ENCODE data around the gene ACO1.

ACO1 gene

GRCh38 chr9:32344551-32345182, 39.8 kb upstream of the ACO1 start:
- TF ChIP-seq GLIS2 (tag by site-specific recombination; IDR thresholded peaks at IDR 0.05) (no peak), ZSCAN23 (tag by site-specific recombination; IDR thresholded peaks at IDR 0.05) (no peak), ZNF132 (tag by site-specific recombination; IDR thresholded peaks at IDR 0.05; ENCODE audit: borderline replicate concordance) (no peak), ZNF169 (tag by site-specific recombination; IDR thresholded peaks at IDR 0.05) (no peak), ZNF140 (tag by site-specific recombination; IDR thresholded peaks at IDR 0.05) (no peak), ZBTB17 (tag by site-specific recombination; IDR thresholded peaks at IDR 0.05) (no peak), ZNF785 (tag by site-specific recombination; IDR thresholded peaks at IDR 0.05) (no peak), ZNF510 (tag by site-specific recombination; IDR thresholded peaks at IDR 0.05; ENCODE audit: insufficient replicate concordance) (no peak), KLF1 (tag by site-specific recombination; IDR thresholded peaks at IDR 0.05) (no peak), ZNF549 (tag by site-specific recombination; IDR thresholded peaks at IDR 0.05) (no peak), ZNF404 (tag by site-specific recombination; IDR thresholded peaks at IDR 0.05) (no peak), ZBTB1 (tag by site-specific recombination; IDR thresholded peaks at IDR 0.05) (no peak), ZNF571 (tag by site-specific recombination; IDR thresholded peaks at IDR 0.05) (no peak), SP2 (tag by site-specific recombination; IDR thresholded peaks at IDR 0.05) (no peak), GLI2 (tag by site-specific recombination; IDR thresholded peaks at IDR 0.05; ENCODE audit: borderline replicate concordance, low read depth) (no peak), ZNF24 (tag by site-specific recombination; IDR thresholded peaks at IDR 0.05) (no peak)
- TF ChIP-seq, protein P1, sequence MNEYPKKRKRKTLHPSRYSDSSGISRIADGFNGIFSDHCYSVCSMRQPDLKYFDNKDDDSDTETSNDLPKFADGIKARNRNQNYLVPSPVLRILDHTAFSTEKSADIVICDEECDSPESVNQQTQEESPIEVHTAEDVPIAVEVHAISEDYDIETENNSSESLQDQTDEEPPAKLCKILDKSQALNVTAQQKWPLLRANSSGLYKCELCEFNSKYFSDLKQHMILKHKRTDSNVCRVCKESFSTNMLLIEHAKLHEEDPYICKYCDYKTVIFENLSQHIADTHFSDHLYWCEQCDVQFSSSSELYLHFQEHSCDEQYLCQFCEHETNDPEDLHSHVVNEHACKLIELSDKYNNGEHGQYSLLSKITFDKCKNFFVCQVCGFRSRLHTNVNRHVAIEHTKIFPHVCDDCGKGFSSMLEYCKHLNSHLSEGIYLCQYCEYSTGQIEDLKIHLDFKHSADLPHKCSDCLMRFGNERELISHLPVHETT (tag by site-specific recombination; IDR thresholded peaks at IDR 0.05): no peak
- TF ChIP-seq, protein P2, sequence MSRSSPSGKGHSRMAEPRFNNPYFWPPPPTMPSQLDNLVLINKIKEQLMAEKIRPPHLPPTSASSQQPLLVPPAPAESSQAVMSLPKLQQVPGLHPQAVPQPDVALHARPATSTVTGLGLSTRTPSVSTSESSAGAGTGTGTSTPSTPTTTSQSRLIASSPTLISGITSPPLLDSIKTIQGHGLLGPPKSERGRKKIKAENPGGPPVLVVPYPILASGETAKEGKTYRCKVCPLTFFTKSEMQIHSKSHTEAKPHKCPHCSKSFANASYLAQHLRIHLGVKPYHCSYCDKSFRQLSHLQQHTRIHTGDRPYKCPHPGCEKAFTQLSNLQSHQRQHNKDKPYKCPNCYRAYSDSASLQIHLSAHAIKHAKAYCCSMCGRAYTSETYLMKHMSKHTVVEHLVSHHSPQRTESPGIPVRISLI (tag by site-specific recombination; IDR thresholded peaks at IDR 0.05): no peak
- H3K36me3 ChIP-seq (ENCODE audit: control insufficient read depth in 2 of 2, insufficient read depth in 1 of 2, low read length in 2 of 2): no peaks in the 10 kb centered on the region
- H3K9me3 ChIP-seq (ENCODE audit: control insufficient read depth, insufficient read depth, low read depth, low read length): no peaks in the 10 kb centered on the region
- H3K4me1 ChIP-seq (ENCODE audit: control insufficient read depth, insufficient read depth, low read length): no peaks in the 10 kb centered on the region
- H3K4me3 ChIP-seq (ENCODE audit: low read depth, low read length): no peak overlapping the region
- ChIA-PET POLR2A (no interaction called here), CTCF (no interaction called here)
- no peak overlapping the region for H3K27ac ChIP-seq (ENCODE audit: extremely low read depth, low read depth, low read length)

DNA sequence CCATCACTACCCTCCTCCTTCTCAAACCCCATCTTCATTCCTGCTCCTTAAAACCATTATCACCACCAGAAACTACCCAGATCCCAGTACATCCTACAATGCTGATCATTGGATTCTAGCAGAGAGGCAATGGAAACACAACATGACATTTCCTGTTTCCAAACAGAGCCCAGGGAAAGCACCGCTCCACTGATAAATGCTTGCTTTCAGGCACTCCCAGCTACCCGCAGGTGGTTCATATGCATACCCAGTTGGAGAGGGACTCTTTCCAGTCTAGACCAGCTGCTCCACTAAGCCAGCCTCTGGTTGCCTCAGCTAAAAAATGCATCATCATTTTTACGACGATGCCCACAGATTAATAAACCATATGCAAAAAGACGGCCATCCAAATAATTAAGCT, 39.2 kb upstream of the ACO1 start:
- ChIA-PET POLR2A (no interaction called here), CTCF (no interaction called here)
- TF ChIP-seq, protein P3, sequence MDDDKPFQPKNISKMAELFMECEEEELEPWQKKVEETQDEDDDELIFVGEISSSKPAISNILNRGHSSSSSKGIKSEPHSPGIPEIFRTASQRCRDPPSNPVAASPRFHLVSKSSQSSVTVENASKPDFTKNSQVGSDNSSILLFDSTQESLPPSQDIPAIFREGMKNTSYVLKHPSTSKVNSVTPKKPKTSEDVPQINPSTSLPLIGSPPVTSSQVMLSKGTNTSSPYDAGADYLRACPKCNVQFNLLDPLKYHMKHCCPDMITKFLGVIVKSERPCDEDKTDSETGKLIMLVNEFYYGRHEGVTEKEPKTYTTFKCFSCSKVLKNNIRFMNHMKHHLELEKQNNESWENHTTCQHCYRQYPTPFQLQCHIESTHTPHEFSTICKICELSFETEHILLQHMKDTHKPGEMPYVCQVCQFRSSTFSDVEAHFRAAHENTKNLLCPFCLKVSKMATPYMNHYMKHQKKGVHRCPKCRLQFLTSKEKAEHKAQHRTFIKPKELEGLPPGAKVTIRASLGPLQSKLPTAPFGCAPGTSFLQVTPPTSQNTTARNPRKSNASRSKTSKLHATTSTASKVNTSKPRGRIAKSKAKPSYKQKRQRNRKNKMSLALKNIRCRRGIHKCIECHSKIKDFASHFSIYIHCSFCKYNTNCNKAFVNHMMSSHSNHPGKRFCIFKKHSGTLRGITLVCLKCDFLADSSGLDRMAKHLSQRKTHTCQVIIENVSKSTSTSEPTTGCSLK (tag by site-specific recombination; IDR thresholded peaks at IDR 0.05): no peak
- TF ChIP-seq, protein P4, sequence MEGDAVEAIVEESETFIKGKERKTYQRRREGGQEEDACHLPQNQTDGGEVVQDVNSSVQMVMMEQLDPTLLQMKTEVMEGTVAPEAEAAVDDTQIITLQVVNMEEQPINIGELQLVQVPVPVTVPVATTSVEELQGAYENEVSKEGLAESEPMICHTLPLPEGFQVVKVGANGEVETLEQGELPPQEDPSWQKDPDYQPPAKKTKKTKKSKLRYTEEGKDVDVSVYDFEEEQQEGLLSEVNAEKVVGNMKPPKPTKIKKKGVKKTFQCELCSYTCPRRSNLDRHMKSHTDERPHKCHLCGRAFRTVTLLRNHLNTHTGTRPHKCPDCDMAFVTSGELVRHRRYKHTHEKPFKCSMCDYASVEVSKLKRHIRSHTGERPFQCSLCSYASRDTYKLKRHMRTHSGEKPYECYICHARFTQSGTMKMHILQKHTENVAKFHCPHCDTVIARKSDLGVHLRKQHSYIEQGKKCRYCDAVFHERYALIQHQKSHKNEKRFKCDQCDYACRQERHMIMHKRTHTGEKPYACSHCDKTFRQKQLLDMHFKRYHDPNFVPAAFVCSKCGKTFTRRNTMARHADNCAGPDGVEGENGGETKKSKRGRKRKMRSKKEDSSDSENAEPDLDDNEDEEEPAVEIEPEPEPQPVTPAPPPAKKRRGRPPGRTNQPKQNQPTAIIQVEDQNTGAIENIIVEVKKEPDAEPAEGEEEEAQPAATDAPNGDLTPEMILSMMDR (tag by site-specific recombination; IDR thresholded peaks at IDR 0.05): no peak
- TF ChIP-seq ZNF391 (tag by site-specific recombination; IDR thresholded peaks at IDR 0.05; ENCODE audit: borderline replicate concordance, low read depth): no peak
- Histone ChIP-seq H3K4me3 (ENCODE audit: low read depth, low read length) (no peak overlapping the region), H3K27ac (ENCODE audit: extremely low read depth, low read depth, low read length) (no peak overlapping the region), H3K4me1 (ENCODE audit: control insufficient read depth, insufficient read depth, low read length) (no peaks in the 10 kb centered on the region), H3K9me3 (ENCODE audit: control insufficient read depth, insufficient read depth, low read depth, low read length) (no peaks in the 10 kb centered on the region), H3K36me3 (ENCODE audit: control insufficient read depth in 2 of 2, insufficient read depth in 1 of 2, low read length in 2 of 2) (no peaks in the 10 kb centered on the region)
